ENCODE data around the gene CCNT1. TPM values are rescaled to one million over a fixed set of nuclear protein-coding genes. Genes with fewer than 3 reads are reported as not detected.

The CCNT1 gene
- total and polyA plus RNA-seq, 10 of the 15 experiments (the other 5 are each of a cell fraction or from before 2014, with no cell fraction given), result 6.3 to 37.3 (median 20.0) TPM

DNA sequence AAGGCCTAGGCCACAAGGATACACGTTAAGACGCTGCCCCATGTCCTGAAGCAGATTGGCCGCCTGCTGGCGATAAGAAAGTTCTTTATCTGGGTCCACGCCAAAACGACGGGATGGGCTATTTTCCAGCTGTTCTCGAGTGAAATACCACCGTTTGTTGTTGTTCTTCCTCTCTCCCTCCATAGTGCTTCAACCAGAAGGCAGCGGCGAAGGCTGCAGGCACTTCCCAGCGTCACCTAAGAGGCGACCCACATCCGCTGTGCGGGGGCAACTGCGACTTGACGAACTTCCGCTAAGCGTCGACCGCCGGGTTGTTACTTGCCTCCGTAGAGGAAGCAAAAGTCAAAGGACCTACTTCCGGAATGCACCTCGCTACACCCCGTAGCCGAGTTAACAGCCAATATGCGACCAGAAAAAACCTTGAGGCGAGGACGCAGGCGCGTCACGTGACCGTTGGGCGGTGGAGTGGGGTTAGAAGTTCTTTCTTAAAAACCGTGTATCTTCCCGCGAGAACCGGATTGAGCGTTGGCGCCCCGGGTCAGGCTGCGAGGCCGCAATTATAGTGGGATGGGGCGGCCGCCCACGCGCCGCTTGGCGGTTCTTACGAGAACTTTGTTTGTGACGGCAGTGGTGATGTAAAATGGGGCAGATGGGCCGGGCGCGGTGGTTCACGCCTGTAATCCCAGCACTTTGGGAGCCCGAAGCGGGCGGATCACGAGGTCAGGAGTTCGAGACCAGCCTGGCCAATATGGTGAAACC, at the start of gene CCNT1 (continued):
- TF ChIP-seq YBX1 (IDR thresholded peaks at IDR 0.05), result no peak
- TF ChIP-seq RBBP5 (conservative IDR thresholded peaks at IDR 0.05), result no peak
- TF ChIP-seq, protein P1, sequence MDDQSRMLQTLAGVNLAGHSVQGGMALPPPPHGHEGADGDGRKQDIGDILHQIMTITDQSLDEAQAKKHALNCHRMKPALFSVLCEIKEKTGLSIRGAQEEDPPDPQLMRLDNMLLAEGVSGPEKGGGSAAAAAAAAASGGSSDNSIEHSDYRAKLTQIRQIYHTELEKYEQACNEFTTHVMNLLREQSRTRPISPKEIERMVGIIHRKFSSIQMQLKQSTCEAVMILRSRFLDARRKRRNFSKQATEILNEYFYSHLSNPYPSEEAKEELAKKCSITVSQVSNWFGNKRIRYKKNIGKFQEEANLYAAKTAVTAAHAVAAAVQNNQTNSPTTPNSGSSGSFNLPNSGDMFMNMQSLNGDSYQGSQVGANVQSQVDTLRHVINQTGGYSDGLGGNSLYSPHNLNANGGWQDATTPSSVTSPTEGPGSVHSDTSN (IDR thresholded peaks at IDR 0.05; ENCODE audit: insufficient replicate concordance, low read depth, low read length), result no peak
- peak; percentile 92 for TF ChIP-seq POLR2AphosphoS5 (IDR thresholded peaks at IDR 0.05; ENCODE audit: low read length)
- TF ChIP-seq, protein P2, sequence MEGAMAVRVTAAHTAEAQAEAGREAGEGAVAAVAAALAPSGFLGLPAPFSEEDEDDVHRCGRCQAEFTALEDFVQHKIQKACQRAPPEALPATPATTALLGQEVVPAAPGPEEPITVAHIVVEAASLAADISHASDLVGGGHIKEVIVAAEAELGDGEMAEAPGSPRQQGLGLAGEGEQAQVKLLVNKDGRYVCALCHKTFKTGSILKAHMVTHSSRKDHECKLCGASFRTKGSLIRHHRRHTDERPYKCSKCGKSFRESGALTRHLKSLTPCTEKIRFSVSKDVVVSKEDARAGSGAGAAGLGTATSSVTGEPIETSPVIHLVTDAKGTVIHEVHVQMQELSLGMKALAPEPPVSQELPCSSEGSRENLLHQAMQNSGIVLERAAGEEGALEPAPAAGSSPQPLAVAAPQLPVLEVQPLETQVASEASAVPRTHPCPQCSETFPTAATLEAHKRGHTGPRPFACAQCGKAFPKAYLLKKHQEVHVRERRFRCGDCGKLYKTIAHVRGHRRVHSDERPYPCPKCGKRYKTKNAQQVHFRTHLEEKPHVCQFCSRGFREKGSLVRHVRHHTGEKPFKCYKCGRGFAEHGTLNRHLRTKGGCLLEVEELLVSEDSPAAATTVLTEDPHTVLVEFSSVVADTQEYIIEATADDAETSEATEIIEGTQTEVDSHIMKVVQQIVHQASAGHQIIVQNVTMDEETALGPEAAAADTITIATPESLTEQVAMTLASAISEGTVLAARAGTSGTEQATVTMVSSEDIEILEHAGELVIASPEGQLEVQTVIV (IDR thresholded peaks at IDR 0.05; ENCODE audit: borderline replicate concordance, partially characterized antibody), result peak; percentile 61
- TF ChIP-seq FOXK2 (IDR thresholded peaks at IDR 0.05), result peak; percentile 85

DNA sequence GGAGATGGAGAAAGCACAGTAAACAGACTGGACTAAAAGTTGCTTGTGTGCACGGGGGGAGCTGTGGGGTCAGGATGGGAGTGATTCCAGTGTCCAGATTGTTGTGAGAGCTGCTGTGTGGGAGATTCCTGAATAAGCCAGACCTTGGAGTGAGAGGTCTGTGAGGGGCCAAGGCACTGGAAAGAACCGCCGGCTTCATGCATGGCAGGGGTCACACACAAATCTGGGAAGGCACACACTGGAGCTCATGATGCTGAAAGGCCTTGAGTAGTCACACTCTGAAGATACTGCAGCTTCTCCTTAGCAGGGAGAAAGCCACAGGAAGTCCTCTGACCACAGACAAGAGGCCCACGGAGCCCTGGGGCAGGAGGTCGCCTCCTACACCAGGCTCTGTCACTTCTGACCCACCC, 49.3 kb upstream of the CCNT1 start:
- FAIRE-seq (no peak), ATAC-seq (peak; percentile 86)
- intact Hi-C loops (cut with micrococcal nuclease; ENCODE audit: unreplicated experiment), result no loop called here

More for the DNA sequence above, 49.3 kb upstream of the CCNT1 start:
- Histone ChIP-seq H3K27ac (ENCODE audit: control insufficient read depth, insufficient read depth) (no peak overlapping the region), H3K4me3 (no peak overlapping the region), H3K9ac (ENCODE audit: control insufficient read depth, insufficient read depth, low read length) (no peak overlapping the region), H3K36me3 (ENCODE audit: control insufficient read depth in 2 of 2, insufficient read depth in 2 of 2, low read length in 1 of 2) (no peaks in the 10 kb centered on the region), H3K27me3 (replicated peaks in 1 of 2; ENCODE audit: control insufficient read depth in 2 of 2, insufficient read depth in 2 of 2, low read length in 1 of 2) (no peaks in the 10 kb centered on the region), H2AFZ (ENCODE audit: control insufficient read depth, low read depth, low read length) (no peak overlapping the region; the same call in 1 of the 2 replicates), H3K4me1 (ENCODE audit: control insufficient read depth, insufficient read depth, low read length) (peaks cover 18% of the 10 kb centered on the region), H3K9me3 (replicated peaks; ENCODE audit: control insufficient read depth, insufficient read depth, low read length) (no peaks in the 10 kb centered on the region), H4K20me1 (ENCODE audit: control insufficient read depth, insufficient read depth) (no peaks in the 10 kb centered on the region), H3K4me2 (ENCODE audit: control insufficient read depth, insufficient read depth) (no peak overlapping the region), H3K79me2 (ENCODE audit: control insufficient read depth, insufficient read depth, low read length) (no peaks in the 10 kb centered on the region)
- ChIA-PET POLR2A (no interaction called here), SMC1A (ENCODE audit: uncharacterized antibody, unreplicated experiment) (interaction anchor here (0.8 to 2.1 kb wide), 3 partner anchors 28 to 87 kb away, joined by 3 to 5 read pairs (median 4); no protein-coding TSS in a partner anchor), RAD21 (ENCODE audit: unreplicated experiment) (interaction anchor here (0.6 to 1.7 kb wide), 3 partner anchors 12 to 29 kb away, joined by 3 to 7 read pairs (median 5); no protein-coding TSS in a partner anchor), CTCF (interaction anchor here (0.8 to 4.2 kb wide), 4 partner anchors 12 to 49 kb away, joined by 3 to 23 read pairs (median 14); no protein-coding TSS in a partner anchor)
- no peak for DNase-seq (ENCODE audit: low read depth, low spot score)
- BruUV-seq (replicated peaks), result no TSS peak
- 45% methylated on average over 5 of the region's 5 CpGs for WGBS (ENCODE audit: insufficient coverage, insufficient replicate concordance, low lambda C conversion rate, missing lambda C conversion rate)
- in situ Hi-C loops (cut with MboI), result no loop called here
- TF ChIP-seq CBX5 (IDR thresholded peaks at IDR 0.05; ENCODE audit: low read depth) (no peak), NR2F1 (conservative IDR thresholded peaks at IDR 0.05) (peak; percentile 78), ZBED1 (IDR thresholded peaks at IDR 0.05; ENCODE audit: borderline replicate concordance) (no peak), BMI1 (IDR thresholded peaks at IDR 0.05; ENCODE audit: borderline replicate concordance) (no peak), WRNIP1 (IDR thresholded peaks at IDR 0.05; ENCODE audit: borderline replicate concordance, low read depth, low read length) (no peak), EED (IDR thresholded peaks at IDR 0.05; ENCODE audit: low read depth) (0 out of 2 replicates have a peak, but pooled peaks have one; percentile 37), BCL11A (IDR thresholded peaks at IDR 0.05; ENCODE audit: low read depth, low read length) (0 out of 2 replicates have a peak, but pooled peaks have one; percentile 25), RUNX3 (IDR thresholded peaks at IDR 0.05; ENCODE audit: low read length) (peak; percentile 91), SP1 (IDR thresholded peaks at IDR 0.05; ENCODE audit: low read depth, low read length) (peak; percentile 17), HDAC2 (IDR thresholded peaks at IDR 0.05) (no peak)
